GM10847 (cell line): ENCODE measurements around the gene MEA1.

Experiments used
- POLR2A ChIP-seq: IDR thresholded peaks from 2 replicates; pipeline ENCODE4 v1.6.1; 2011; ENCODE audit not compliant: insufficient read length; ENCODE audit errors: extremely low read depth

Gene MEA1

GRCh38 chr6:43013843-43014433, at the start of gene MEA1, which contains the start of gene KLHDC3:
Gene MEA1, minus strand, starts transcription at chr6:43013946. Its CDS starts 133 bp downstream, at chr6:43013813.
Gene KLHDC3, plus strand, starts transcription at chr6:43014249. Its CDS starts 2,944 bp downstream, at chr6:43017193.
- TF ChIP-seq POLR2A: peak; percentile 26

- TF ChIP-seq POLR2A: no peak
These were observed 49.1 kb upstream of the MEA1 start for GRCh38 chr6:43062818-43063217.

GRCh38 chr6:43061861-43062260, 48.1 kb upstream of the MEA1 start:
- TF ChIP-seq POLR2A: no peak

- TF ChIP-seq POLR2A: no peak
These were observed 47.2 kb upstream of the MEA1 start for GRCh38 chr6:43060755-43061633.

- TF ChIP-seq POLR2A: no peak
These were observed 46.4 kb upstream of the MEA1 start for GRCh38 chr6:43060034-43060754.

- TF ChIP-seq POLR2A: peak; percentile 89
These were observed 45.7 kb upstream of the MEA1 start, which contains the start of the genes KLC4 and MRPL2 for GRCh38 chr6:43059168-43060033. Gene KLC4, plus strand, starts transcription at chr6:43059631. Its CDS starts 1,705 bp downstream, at chr6:43061336. Gene MRPL2, minus strand, starts transcription at chr6:43059434. Its CDS starts 53 bp downstream, at chr6:43059381.

GRCh38 chr6:43058531-43058930, 44.8 kb upstream of the MEA1 start:
- no peak for TF ChIP-seq POLR2A

GRCh38 chr6:43055966-43056365, 42.2 kb upstream of the MEA1 start:
- no peak for TF ChIP-seq POLR2A

- TF ChIP-seq POLR2A: no peak
These were observed 40.6 kb upstream of the MEA1 start for GRCh38 chr6:43054206-43054943.

GRCh38 chr6:43053545-43054205, 39.9 kb upstream of the MEA1 start, which contains the start of gene CUL7:
Gene CUL7, minus strand, starts transcription at chr6:43053851. Its CDS starts 1,063 bp downstream, at chr6:43052788.
- TF ChIP-seq POLR2A: peak; percentile 76

GRCh38 chr6:43052842-43053544, 39.2 kb upstream of the MEA1 start:
- no peak for TF ChIP-seq POLR2A

- TF ChIP-seq POLR2A: no peak
These were observed 38.6 kb upstream of the MEA1 start for GRCh38 chr6:43052225-43052841.
